NCI-H187 treated with DMSO at 0.1 percent for 48 hours (cell line): ENCODE data around the gene RAB3A.

Experiments used
- DNase-seq: peaks from one replicate; lab custom pipeline; 2025; lab: John Stamatoyannopoulos, UW

RAB3A gene

GRCh38 chr19:18197306-18197705 is 6.5 kb downstream of the RAB3A start:
- no peak for DNase-seq

- no peak for DNase-seq
These were observed 7.4 kb downstream of the RAB3A start for GRCh38 chr19:18196511-18196845.

- DNase-seq = no peak
These were observed 9.1 kb downstream of the RAB3A start for GRCh38 chr19:18194554-18195238.

GRCh38 chr19:18194181-18194530 is 9.7 kb downstream of the RAB3A start:
- no peak for DNase-seq

GRCh38 chr19:18193388-18194180 is 10.3 kb downstream of the RAB3A start:
- no peak for DNase-seq

GRCh38 chr19:18192673-18193387 is 11.0 kb downstream of the RAB3A start, which contains the start of gene MPV17L2:
Gene MPV17L2 (plus strand): TSS chr19:18193218. CDS start chr19:18193282, 64 bp downstream.
- peak; percentile 90 for DNase-seq

GRCh38 chr19:18191640-18192062 is 12.2 kb downstream of the RAB3A start:
- no peak for DNase-seq

- no peak for DNase-seq
These were observed 13.6 kb downstream of the RAB3A start for GRCh38 chr19:18190278-18190677.

GRCh38 chr19:18185538-18185937 is 18.3 kb downstream of the RAB3A start:
- no peak for DNase-seq

- DNase-seq = no peak
These were observed 20.3 kb downstream of the RAB3A start for GRCh38 chr19:18183529-18183928.

- DNase-seq = no peak
These were observed 23.9 kb downstream of the RAB3A start for GRCh38 chr19:18179957-18180356.

- DNase-seq = no peak
These were observed 27.2 kb downstream of the RAB3A start for GRCh38 chr19:18176367-18177310.

GRCh38 chr19:18174983-18175382 is 28.9 kb downstream of the RAB3A start:
- no peak for DNase-seq

GRCh38 chr19:18173572-18174288 is 30.1 kb downstream of the RAB3A start, which contains the start of gene IFI30:
Gene IFI30 (plus strand): TSS chr19:18173813. CDS start chr19:18173842, 29 bp downstream.
- DNase-seq = no peak

- no peak for DNase-seq
These were observed 30.7 kb downstream of the RAB3A start for GRCh38 chr19:18173054-18173571.

- no peak for DNase-seq
These were observed 31.4 kb downstream of the RAB3A start for GRCh38 chr19:18172331-18173053.

GRCh38 chr19:18171605-18172327 is 32.1 kb downstream of the RAB3A start:
- DNase-seq = no peak

- no peak for DNase-seq
These were observed 33.1 kb downstream of the RAB3A start for GRCh38 chr19:18170714-18171255.
